PC-3 (cell line): ENCODE results near the gene OR56A5. TPM values are rescaled to one million over a fixed set of nuclear protein-coding genes. Genes with fewer than 3 reads are reported as not detected.

Experiments
- ATAC-seq: fragments of 200-7000 bp; cut with Tn5 transposase; 2 replicates; pipeline ENCODE4 v1.9.1; 2020; ENCODE audit warnings: mild to moderate bottlenecking, moderate library complexity
- BruUV-seq: library from RNA; stranded (reverse); fragments of 400-500 nt; replicated peaks from 2 replicates; lab custom pipeline; 2021; lab: Mats Ljungman, UMichigan
- CTCF ChIA-PET: fragments of 300-600 bp; sonication (Branson Sonifier 250); formaldehyde crosslinking; loops from one replicate; lab custom pipeline; 2022; ENCODE audit warnings: antibody characterized with exemption; lab: Charles Lee
- POLR2A ChIA-PET: fragments of 300-600 bp; sonication (Branson Sonifier 250); formaldehyde crosslinking; loops from one replicate; lab custom pipeline; 2022; ENCODE audit warnings: antibody characterized with exemption; ENCODE audit not compliant: unreplicated experiment; lab: Charles Lee
- DNase-seq: peaks from one replicate; pipeline ENCODE4 v3.0.0-alpha.2; 2015
- H2AFZ ChIP-seq: fragments of 300-600 bp; sonication (generic); 2 replicates; pipeline ENCODE4 v1.6.0; 2016; ENCODE audit warnings: antibody characterized with exemption, low read length
- H3F3A ChIP-seq: fragments of 300-600 bp; sonication (generic); one replicate; pipeline ENCODE4 v1.6.0; 2017; ENCODE audit warnings: antibody characterized with exemption, low read length, control low read depth, mild to moderate bottlenecking; ENCODE audit not compliant: unreplicated experiment
- H3K27ac ChIP-seq: fragments of 300-600 bp; sonication (generic); 2 replicates; pipeline ENCODE4 v1.5.1; 2016; ENCODE audit warnings: mild to moderate bottlenecking, low read length
- H3K27me3 ChIP-seq: fragments of 300-600 bp; sonication (generic); 2 replicates; pipeline ENCODE4 v1.6.1; 2016; ENCODE audit warnings: low read length, mixed read lengths
- H3K36me3 ChIP-seq: fragments of 300-600 bp; sonication (generic); 2 replicates; pipeline ENCODE4 v1.6.1; 2016; ENCODE audit warnings: low read depth, mixed run types, low read length, mixed read lengths
- H3K4me1 ChIP-seq: fragments of 300-600 bp; sonication (generic); 2 replicates; pipeline ENCODE4 v1.5.1; 2016; ENCODE audit warnings: low read length; ENCODE audit not compliant: insufficient read depth
- H3K4me2 ChIP-seq: fragments of 300-600 bp; sonication (generic); 2 replicates; pipeline ENCODE4 v1.6.0; 2016; ENCODE audit warnings: low read length
- H3K4me3 ChIP-seq: fragments of 300-600 bp; sonication (generic); 2 replicates; pipeline ENCODE4 v1.5.1; 2016; ENCODE audit warnings: mild to moderate bottlenecking, low read length, mixed read lengths
- H3K79me2 ChIP-seq: fragments of 300-600 bp; sonication (generic); 2 replicates; pipeline ENCODE4 v1.6.1; 2017; ENCODE audit warnings: low read length, mixed read lengths
- H3K9ac ChIP-seq: fragments of 300-600 bp; sonication (generic); 2 replicates; pipeline ENCODE4 v1.6.0; 2016; ENCODE audit warnings: mild to moderate bottlenecking, low read length
- H3K9me2 ChIP-seq: fragments of 300-600 bp; sonication (generic); replicated peaks from 2 replicates; pipeline ENCODE4 v1.6.1; 2016; ENCODE audit warnings: mixed run types, low read length, mixed read lengths
- H3K9me3 ChIP-seq: fragments of 300-600 bp; sonication (generic); 2 replicates; pipeline ENCODE4 v1.6.1; 2016; ENCODE audit warnings: low read length, mixed read lengths
- H4K20me1 ChIP-seq: fragments of 300-600 bp; sonication (generic); 2 replicates; pipeline ENCODE4 v1.6.1; 2016; ENCODE audit warnings: low read length, mixed read lengths
- CTCF ChIP-seq: fragments of 300-600 bp; sonication (generic); conservative IDR thresholded peaks from 2 replicates; pipeline ENCODE4 v1.5.1; 2017; ENCODE audit warnings: antibody characterized with exemption, low read depth, mild to moderate bottlenecking, low read length
- EZH2 ChIP-seq: fragments of 300-600 bp; sonication (generic); IDR thresholded peaks from one replicate; pipeline ENCODE4 v1.6.1; 2017; ENCODE audit warnings: antibody characterized with exemption, mild to moderate bottlenecking, low read length; ENCODE audit not compliant: unreplicated experiment
- EZH2phosphoT487 ChIP-seq: fragments of 300-600 bp; sonication (generic); IDR thresholded peaks from 2 replicates; pipeline ENCODE4 v1.6.1; 2018; ENCODE audit warnings: mild to moderate bottlenecking, antibody characterized with exemption, low read length, borderline replicate concordance
- intact Hi-C: fragments of 100-400 bp; cut with micrococcal nuclease; formaldehyde crosslinking; loops from 2 replicates; pipeline ENCODE4 v1.9.0; 2023
- total RNA-seq: library from RNA; depleted of rRNA; stranded (reverse); fragments of >200 nt; gene quantifications from 2 replicates; pipeline ENCODE4 v1.2.3, GENCODE V29; 2014

The OR56A5 gene
- total RNA-seq, 1 experiment from 2014 or later, result not detected

GRCh38 chr11:5938603-5938965 lies 29.7 kb downstream of the OR56A5 start:
- CTCF ChIA-PET, result no interaction called here
- no peaks in the 10 kb centered on the region for H3K4me1 ChIP-seq
- H3K79me2 ChIP-seq, result no peaks in the 10 kb centered on the region
- no peaks in the 10 kb centered on the region for H3F3A ChIP-seq
- H4K20me1 ChIP-seq, result no peaks in the 10 kb centered on the region
- H3K27me3 ChIP-seq, result no peaks in the 10 kb centered on the region
- H3K4me2 ChIP-seq, result no peak overlapping the region
- no peak overlapping the region for H3K9ac ChIP-seq
- no peak overlapping the region for H2AFZ ChIP-seq
- H3K9me3 ChIP-seq, result no peaks in the 10 kb centered on the region
- H3K36me3 ChIP-seq, result no peaks in the 10 kb centered on the region
- no peak for TF ChIP-seq EZH2
- TF ChIP-seq EZH2phosphoT487, result no peak
- TF ChIP-seq CTCF, result no peak
- BruUV-seq, result no TSS peak
- no peaks in the 10 kb centered on the region for H3K9me2 ChIP-seq
- H3K27ac ChIP-seq, result no peak overlapping the region
- DNase-seq (no peak), ATAC-seq (no peak)
- H3K4me3 ChIP-seq, result no peak overlapping the region
- POLR2A ChIA-PET, result no interaction called here
- intact Hi-C loops, result no loop called here

- intact Hi-C loops, result no loop called here
- no peak overlapping the region for H3K9ac ChIP-seq
- TF ChIP-seq EZH2phosphoT487 (no peak), CTCF (no peak), EZH2 (no peak)
- H3K27me3 ChIP-seq, result no peaks in the 10 kb centered on the region
- DNase-seq, result no peak
- H3K4me1 ChIP-seq, result no peaks in the 10 kb centered on the region
- H3F3A ChIP-seq, result no peaks in the 10 kb centered on the region
- no peak overlapping the region for H3K4me3 ChIP-seq
- no peaks in the 10 kb centered on the region for H3K36me3 ChIP-seq
- no peak overlapping the region for H2AFZ ChIP-seq
- H3K27ac ChIP-seq, result no peak overlapping the region
- H3K4me2 ChIP-seq, result no peak overlapping the region
- no peaks in the 10 kb centered on the region for H3K79me2 ChIP-seq
- no peaks in the 10 kb centered on the region for H4K20me1 ChIP-seq
- H3K9me3 ChIP-seq, result no peaks in the 10 kb centered on the region
- POLR2A ChIA-PET, result no interaction called here
- no peaks in the 10 kb centered on the region for H3K9me2 ChIP-seq
- BruUV-seq, result no TSS peak
- no peak for ATAC-seq
- CTCF ChIA-PET, result no interaction called here
These were observed 30.3 kb downstream of the OR56A5 start for GRCh38 chr11:5937868-5938602.

GRCh38 chr11:5933116-5933515 lies 35.2 kb downstream of the OR56A5 start:
- Histone ChIP-seq H3K9me2 (no peaks in the 10 kb centered on the region), H3K27me3 (no peaks in the 10 kb centered on the region), H3K36me3 (no peaks in the 10 kb centered on the region), H3K4me2 (no peak overlapping the region), H3K4me1 (no peaks in the 10 kb centered on the region), H2AFZ (no peak overlapping the region), H4K20me1 (no peaks in the 10 kb centered on the region), H3K9me3 (no peaks in the 10 kb centered on the region), H3K4me3 (no peak overlapping the region), H3K9ac (no peak overlapping the region), H3F3A (no peaks in the 10 kb centered on the region), H3K79me2 (no peaks in the 10 kb centered on the region), H3K27ac (no peak overlapping the region)
- BruUV-seq, result no TSS peak
- intact Hi-C loops, result no loop called here
- ChIA-PET POLR2A (no interaction called here), CTCF (no interaction called here)
- ATAC-seq, result no peak
- TF ChIP-seq EZH2 (no peak), EZH2phosphoT487 (no peak), CTCF (no peak)
- no peak for DNase-seq
